Right atrium auricular region (tissue), 2 donors: ENCODE results near the gene HAGHL. TPM values are rescaled to one million over a fixed set of nuclear protein-coding genes. Genes with fewer than 3 reads are reported as not detected.

Experiments
- DNase-seq: peaks from one replicate; pipeline ENCODE4 v3.0.0-alpha.2; 2019; ENCODE audit warnings: low spot score
- H3K27ac ChIP-seq, 2 donors: fragments of 200-600 bp; sonication (generic); 1 replicate in 1 of 2; 2 replicates in 1 of 2; pipeline ENCODE4 v1.5.1; 2016 to 2019
- H3K27me3 ChIP-seq, 2 donors: fragments of 200-600 bp; sonication (generic); one replicate each; pipeline versions ENCODE4 v1.5.1 to v1.6.0; 2017 to 2019
- H3K36me3 ChIP-seq: fragments of 200-600 bp; sonication (generic); one replicate; pipeline ENCODE4 v1.5.1; 2016
- H3K4me1 ChIP-seq, 2 donors: fragments of 200-600 bp; sonication (generic); one replicate each; pipeline versions ENCODE4 v1.5.1 to v1.6.0; 2017 to 2019
- H3K4me3 ChIP-seq, 2 donors: fragments of 200-600 bp; sonication (generic); 1 replicate in 1 of 2; 2 replicates in 1 of 2; pipeline ENCODE4 v1.5.1; 2017 to 2019; ENCODE audit warnings: mild to moderate bottlenecking in 1 of 2, moderate library complexity in 1 of 2
- H3K9me3 ChIP-seq, 2 donors: fragments of 200-600 bp; sonication (generic); one replicate each; pipeline ENCODE4 v1.5.1; 2019
- total RNA-seq, 2 donors: library from RNA; depleted of rRNA; stranded (reverse); fragments of >200 nt; gene quantifications; one replicate each; pipeline ENCODE4 v1.1.0, GENCODE V29; 2016
- TF ChIP-seq, protein P1 (sequence below), 2 donors: fragments of 200-600 bp; sonication (generic); IDR thresholded peaks; one replicate each; pipeline ENCODE4 v1.5.1; 2019; ENCODE audit warnings: antibody characterized with exemption in 2 of 2

HAGHL gene
- total RNA-seq, 2 donors from 2014 or later: 9.6 to 9.7 TPM

GRCh38 chr16:734208-734980 is 7.5 kb downstream of the HAGHL start:
- TF ChIP-seq, protein P1, sequence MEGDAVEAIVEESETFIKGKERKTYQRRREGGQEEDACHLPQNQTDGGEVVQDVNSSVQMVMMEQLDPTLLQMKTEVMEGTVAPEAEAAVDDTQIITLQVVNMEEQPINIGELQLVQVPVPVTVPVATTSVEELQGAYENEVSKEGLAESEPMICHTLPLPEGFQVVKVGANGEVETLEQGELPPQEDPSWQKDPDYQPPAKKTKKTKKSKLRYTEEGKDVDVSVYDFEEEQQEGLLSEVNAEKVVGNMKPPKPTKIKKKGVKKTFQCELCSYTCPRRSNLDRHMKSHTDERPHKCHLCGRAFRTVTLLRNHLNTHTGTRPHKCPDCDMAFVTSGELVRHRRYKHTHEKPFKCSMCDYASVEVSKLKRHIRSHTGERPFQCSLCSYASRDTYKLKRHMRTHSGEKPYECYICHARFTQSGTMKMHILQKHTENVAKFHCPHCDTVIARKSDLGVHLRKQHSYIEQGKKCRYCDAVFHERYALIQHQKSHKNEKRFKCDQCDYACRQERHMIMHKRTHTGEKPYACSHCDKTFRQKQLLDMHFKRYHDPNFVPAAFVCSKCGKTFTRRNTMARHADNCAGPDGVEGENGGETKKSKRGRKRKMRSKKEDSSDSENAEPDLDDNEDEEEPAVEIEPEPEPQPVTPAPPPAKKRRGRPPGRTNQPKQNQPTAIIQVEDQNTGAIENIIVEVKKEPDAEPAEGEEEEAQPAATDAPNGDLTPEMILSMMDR (IDR thresholded peaks at IDR 0.05): no peak
- Histone ChIP-seq H3K27me3 (no peaks in the 10 kb centered on the region), H3K9me3 (no peaks in the 10 kb centered on the region), H3K4me1 (no peaks in the 10 kb centered on the region), H3K36me3 (peaks cover 56% of the 10 kb centered on the region), H3K27ac (no peak overlapping the region), H3K4me3 (no peak overlapping the region)
- DNase-seq: no peak

DNA sequence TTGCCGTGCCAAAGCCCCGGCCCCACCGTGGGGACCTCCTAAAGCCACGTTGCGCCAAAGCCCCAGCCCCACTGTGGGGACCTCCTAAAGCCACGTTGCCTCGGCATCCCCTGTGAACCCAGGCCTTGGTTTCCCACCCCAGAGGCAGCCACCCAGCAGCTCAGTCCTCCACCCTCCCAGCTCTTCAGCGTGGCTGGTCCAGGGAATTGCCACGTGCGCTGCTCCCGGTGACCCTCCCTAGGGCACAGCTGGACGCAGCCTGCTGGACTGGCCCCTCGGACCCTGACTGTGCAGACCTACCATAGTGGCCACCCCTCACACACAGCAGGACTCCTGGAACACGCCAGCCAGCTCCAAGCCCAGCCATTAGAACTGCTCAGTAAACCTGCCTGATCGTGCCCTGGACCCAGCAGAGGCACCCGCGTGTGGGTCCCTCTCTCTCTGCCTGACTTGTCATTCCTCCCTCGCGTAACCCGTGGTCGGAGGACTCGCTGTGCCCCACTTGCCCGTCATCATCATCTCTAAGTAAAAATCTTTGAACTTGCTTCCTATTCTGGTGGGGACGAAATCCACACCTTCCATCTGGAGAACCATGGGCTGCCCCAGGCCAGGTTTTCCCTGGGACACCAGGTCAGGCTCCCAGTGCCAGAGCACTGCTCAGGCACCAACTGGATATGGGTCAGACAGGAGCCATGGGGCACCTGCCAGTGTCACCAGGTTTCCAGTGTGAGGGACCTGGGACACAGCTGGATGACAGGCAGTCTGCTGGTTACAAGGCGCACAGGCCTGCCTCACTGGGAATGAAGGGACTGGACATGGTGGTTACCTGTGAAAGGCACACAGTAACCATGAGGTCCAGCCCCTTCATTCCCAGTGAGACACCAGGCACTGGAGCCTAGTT is 8.3 kb downstream of the HAGHL start:
- H3K36me3 ChIP-seq: peaks cover 56% of the 10 kb centered on the region
- no peak for DNase-seq

DNA sequence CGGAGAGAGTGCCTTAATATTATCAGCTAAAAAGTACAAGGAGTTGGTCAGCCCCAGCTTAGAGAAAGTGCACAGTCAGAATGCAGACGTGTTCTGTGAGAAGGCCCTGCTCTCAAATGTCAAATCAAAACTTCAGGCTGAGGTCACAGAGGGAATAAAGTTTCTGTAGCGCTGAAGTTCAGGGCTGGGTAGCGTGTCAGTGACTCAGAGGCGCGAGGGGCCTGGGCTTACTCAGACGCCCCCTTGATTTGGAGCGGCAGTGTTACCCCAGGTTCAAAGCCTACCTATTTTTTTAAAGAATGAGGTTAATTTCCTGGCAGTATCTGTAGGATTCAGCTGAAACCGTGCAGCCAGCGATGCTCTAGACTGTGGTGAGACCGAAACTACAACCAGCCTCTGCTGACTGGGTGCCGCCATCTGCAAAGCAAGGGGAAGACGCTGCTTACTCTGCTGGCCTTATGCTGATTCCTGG is 9.1 kb downstream of the HAGHL start:
- no peak for DNase-seq
- Histone ChIP-seq H3K27me3 (no peaks in the 10 kb centered on the region), H3K4me3 (no peak overlapping the region), H3K36me3 (peaks cover 56% of the 10 kb centered on the region), H3K9me3 (no peaks in the 10 kb centered on the region), H3K4me1 (peaks cover 0 to 10% of the 10 kb centered on the region in 2 donors), H3K27ac (no peak overlapping the region)
- TF ChIP-seq, protein P1 (IDR thresholded peaks at IDR 0.05): no peak

More for the DNA sequence above, 8.3 kb downstream of the HAGHL start:
- H3K27me3 ChIP-seq: no peaks in the 10 kb centered on the region
- H3K27ac ChIP-seq: no peak overlapping the region
- no peak overlapping the region for H3K4me3 ChIP-seq
- no peaks in the 10 kb centered on the region for H3K9me3 ChIP-seq
- TF ChIP-seq, protein P1 (IDR thresholded peaks at IDR 0.05): no peak
- H3K4me1 ChIP-seq: peaks cover 0 to 7% of the 10 kb centered on the region in 2 donors

DNA sequence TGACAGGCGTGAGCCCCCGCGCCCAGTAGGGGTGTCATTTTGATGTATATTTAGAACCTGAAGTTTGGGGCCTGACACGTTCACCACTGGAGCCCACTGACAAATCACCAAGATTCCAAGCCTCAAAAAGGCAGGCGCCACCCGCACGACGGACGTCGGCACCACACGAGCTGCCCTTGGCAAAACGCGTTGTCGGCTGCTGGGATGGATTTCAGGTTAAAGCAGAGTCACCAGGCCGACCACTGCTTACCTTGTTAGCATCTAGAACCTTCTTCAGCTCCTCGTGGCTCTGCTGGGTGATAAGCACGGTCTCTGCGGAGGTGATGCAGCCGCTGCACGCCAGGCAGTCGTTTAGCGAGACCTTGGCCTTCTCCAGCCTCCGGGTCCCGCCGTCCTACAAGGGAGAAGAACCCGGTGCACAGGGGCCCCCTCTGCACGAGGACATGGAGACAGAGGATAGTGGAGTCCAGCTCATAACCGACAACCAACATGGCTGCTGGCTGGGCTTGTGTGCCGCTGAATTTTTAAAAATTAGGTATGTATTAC is 10.1 kb downstream of the HAGHL start:
- Histone ChIP-seq H3K9me3 (no peaks in the 10 kb centered on the region), H3K27me3 (no peaks in the 10 kb centered on the region), H3K27ac (no peak overlapping the region), H3K36me3 (peaks cover 47% of the 10 kb centered on the region), H3K4me1 (peaks cover 0 to 13% of the 10 kb centered on the region in 2 donors), H3K4me3 (no peak overlapping the region)
- TF ChIP-seq, protein P1 (IDR thresholded peaks at IDR 0.05): no peak
- DNase-seq: no peak

DNA sequence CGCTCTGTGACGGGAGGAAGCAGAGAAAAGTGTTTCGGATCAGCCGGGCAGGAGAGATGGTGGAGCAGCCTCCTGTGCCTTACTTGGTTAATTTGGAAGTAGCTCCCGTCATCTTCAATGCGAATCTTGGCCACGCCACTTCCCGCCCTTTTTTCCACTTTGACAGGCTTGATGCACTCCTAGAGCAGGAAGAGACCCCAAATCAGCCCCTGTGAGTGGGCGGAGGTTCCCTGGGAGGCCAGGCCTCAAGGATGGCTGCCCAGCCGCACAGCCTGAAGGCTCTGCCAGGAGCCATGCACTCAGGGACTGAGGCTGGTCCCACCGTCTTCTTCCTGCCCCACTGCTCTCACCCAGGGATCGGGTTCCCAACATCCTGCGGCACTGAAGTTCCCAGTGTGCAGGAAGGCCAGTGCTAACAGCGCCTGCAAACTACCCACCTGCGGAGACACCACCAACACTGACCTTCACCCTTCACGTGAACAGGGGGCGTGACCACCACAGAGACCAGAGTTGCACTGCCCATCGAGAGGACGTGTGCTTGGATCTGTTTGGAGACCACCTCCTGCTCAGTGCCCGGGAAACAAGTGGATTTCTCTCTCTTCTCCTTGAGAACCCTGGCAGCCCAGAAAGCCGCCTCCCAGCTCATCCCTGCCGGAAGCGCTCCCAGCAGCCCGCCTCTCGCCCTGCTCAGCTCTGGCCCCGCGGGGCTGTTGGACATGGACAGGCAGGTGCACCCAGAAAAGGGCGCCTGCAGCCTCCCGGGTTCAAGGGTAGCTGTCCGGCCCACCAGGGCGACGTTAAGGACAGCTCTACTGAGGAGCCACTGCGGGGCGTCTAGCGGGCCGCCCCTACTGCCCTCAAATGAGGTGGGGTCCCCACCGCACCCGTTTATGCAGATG is 12.9 kb downstream of the HAGHL start:
- peak overlapping the region in 1 of 2 donors; percentile 78 for H3K27ac ChIP-seq
- TF ChIP-seq, protein P1 (IDR thresholded peaks at IDR 0.05): no peak
- no peak for DNase-seq

More for the DNA sequence above, 12.9 kb downstream of the HAGHL start:
- H3K4me1 ChIP-seq: peaks cover 0 to 13% of the 10 kb centered on the region in 2 donors
- H3K4me3 ChIP-seq: peak overlapping the region; percentile 61 to 83
- no peaks in the 10 kb centered on the region for H3K27me3 ChIP-seq
- H3K9me3 ChIP-seq: no peaks in the 10 kb centered on the region
- H3K36me3 ChIP-seq: peaks cover 25% of the 10 kb centered on the region
